Activated T-helper 17 cell treated with anti-CD3 and anti-CD28 coated beads, Interleukin-2, amount 50 U/mL, for 72 hours (primary cell): ENCODE data around the gene IFI30. TPM values are rescaled to one million over a fixed set of nuclear protein-coding genes. Genes with fewer than 3 reads are reported as not detected.
"Not testable (repeated sequence)": the region's sequence is repeated elsewhere in the genome, so short reads cannot be mapped to it uniquely, and the experiment has no call there.

ENCODE experiments used
- ATAC-seq: fragments of 150-1000 bp; cut with Tn5 transposase; replicated peaks from 2 replicates; pipeline ENCODE4 v1.10.0; 2021; ENCODE audit warnings: mild to moderate bottlenecking, moderate library complexity
- H3K27ac Mint-ChIP-seq: one replicate; pipeline ENCODE4 v1.8.0; 2022; ENCODE audit warnings: mixed read lengths
- H3K27me3 Mint-ChIP-seq: one replicate; pipeline ENCODE4 v1.8.0; 2022; ENCODE audit warnings: mixed read lengths
- H3K36me3 Mint-ChIP-seq: one replicate; pipeline ENCODE4 v1.8.0; 2022; ENCODE audit warnings: low read depth, mild to moderate bottlenecking, mixed read lengths
- H3K4me1 Mint-ChIP-seq: one replicate; pipeline ENCODE4 v1.8.0; 2022; ENCODE audit warnings: mixed read lengths
- H3K4me3 Mint-ChIP-seq: one replicate; pipeline ENCODE4 v1.8.0; 2022; ENCODE audit warnings: mild to moderate bottlenecking, mixed read lengths
- H3K9me3 Mint-ChIP-seq: one replicate; pipeline ENCODE4 v1.8.0; 2022; ENCODE audit warnings: mixed read lengths
- total RNA-seq, 2 donors: library from RNA; stranded (reverse); gene quantifications; one replicate each; pipeline ENCODE4 v1.2.3, GENCODE V29; 2022

IFI30 gene
- total RNA-seq, 2 donors from 2014 or later = 51.7 to 81.1 TPM

DNA sequence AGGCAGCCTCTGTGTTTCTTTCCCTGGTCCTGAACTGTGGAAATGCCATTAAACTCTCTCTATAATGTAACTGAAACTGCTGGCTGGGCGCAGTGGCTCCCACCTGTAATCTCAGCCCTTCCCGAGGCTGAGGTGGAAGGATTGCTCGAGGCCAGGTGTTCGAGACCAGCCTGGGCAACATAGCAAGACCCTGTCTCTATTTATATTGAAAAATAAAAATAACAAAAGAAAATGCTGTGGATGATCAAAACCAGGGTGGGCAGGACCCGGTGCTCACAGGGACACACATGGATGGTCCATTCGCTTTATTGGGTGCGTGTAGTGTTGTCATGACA is 22.9 kb downstream of the IFI30 start:
- H3K36me3 Mint-ChIP-seq = peaks cover 42% of the 10 kb centered on the region
- H3K4me3 Mint-ChIP-seq = no peak overlapping the region
- H3K27me3 Mint-ChIP-seq = no peaks in the 10 kb centered on the region
- no peak for ATAC-seq
- H3K9me3 Mint-ChIP-seq = no peaks in the 10 kb centered on the region
- H3K27ac Mint-ChIP-seq = no peak overlapping the region
- H3K4me1 Mint-ChIP-seq = peaks cover 8% of the 10 kb centered on the region

GRCh38 chr19:18197306-18197705 is 23.7 kb downstream of the IFI30 start:
- H3K36me3 Mint-ChIP-seq = peaks cover 50% of the 10 kb centered on the region
- H3K4me3 Mint-ChIP-seq = no peak overlapping the region
- H3K4me1 Mint-ChIP-seq = peaks cover 8% of the 10 kb centered on the region

GRCh38 chr19:18197941-18198340 is 24.3 kb downstream of the IFI30 start:
- Mint-ChIP-seq H3K36me3 (peaks cover 51% of the 10 kb centered on the region), H3K27ac (no peak overlapping the region), H3K9me3 (no peaks in the 10 kb centered on the region), H3K4me1 (peaks cover 8% of the 10 kb centered on the region), H3K27me3 (no peaks in the 10 kb centered on the region), H3K4me3 (no peak overlapping the region)
- no peak for ATAC-seq

More at GRCh38 chr19:18197306-18197705, 23.7 kb downstream of the IFI30 start:
- no peak for ATAC-seq
- H3K27me3 Mint-ChIP-seq = no peaks in the 10 kb centered on the region
- no peak overlapping the region for H3K27ac Mint-ChIP-seq
- H3K9me3 Mint-ChIP-seq = no peaks in the 10 kb centered on the region

DNA sequence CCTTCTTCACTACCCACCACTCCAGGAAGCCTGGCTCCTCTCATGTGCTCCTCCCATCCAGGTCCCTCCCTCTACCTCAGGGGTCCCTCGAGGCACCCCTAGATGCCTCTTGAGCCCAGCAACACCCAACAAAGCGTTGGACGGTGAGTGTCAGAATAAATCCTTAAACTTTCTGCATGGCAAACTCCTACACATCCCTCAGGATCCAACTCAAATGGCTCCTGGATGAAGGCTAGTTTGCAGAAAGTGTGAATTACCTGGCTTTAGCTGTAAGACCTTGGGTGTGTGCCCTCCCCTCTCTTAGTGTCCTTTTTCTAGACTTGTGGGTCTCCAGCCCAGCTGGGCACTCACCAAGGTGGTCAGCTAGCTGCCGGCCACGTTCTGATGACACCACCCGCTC is 24.8 kb downstream of the IFI30 start:
- peaks cover 8% of the 10 kb centered on the region for H3K4me1 Mint-ChIP-seq
- H3K36me3 Mint-ChIP-seq = peaks cover 49% of the 10 kb centered on the region
- H3K4me3 Mint-ChIP-seq = no peak overlapping the region
- no peak overlapping the region for H3K27ac Mint-ChIP-seq
- no peaks in the 10 kb centered on the region for H3K27me3 Mint-ChIP-seq
- H3K9me3 Mint-ChIP-seq = no peaks in the 10 kb centered on the region
- ATAC-seq = no peak

- Mint-ChIP-seq H3K36me3 (peaks cover 53% of the 10 kb centered on the region), H3K9me3 (no peaks in the 10 kb centered on the region), H3K27me3 (no peaks in the 10 kb centered on the region), H3K4me1 (no peaks in the 10 kb centered on the region), H3K4me3 (peak overlapping the region; percentile 94), H3K27ac (no peak overlapping the region)
- no peak for ATAC-seq
These were observed 28.8 kb downstream of the IFI30 start for GRCh38 chr19:18202397-18202777.

DNA sequence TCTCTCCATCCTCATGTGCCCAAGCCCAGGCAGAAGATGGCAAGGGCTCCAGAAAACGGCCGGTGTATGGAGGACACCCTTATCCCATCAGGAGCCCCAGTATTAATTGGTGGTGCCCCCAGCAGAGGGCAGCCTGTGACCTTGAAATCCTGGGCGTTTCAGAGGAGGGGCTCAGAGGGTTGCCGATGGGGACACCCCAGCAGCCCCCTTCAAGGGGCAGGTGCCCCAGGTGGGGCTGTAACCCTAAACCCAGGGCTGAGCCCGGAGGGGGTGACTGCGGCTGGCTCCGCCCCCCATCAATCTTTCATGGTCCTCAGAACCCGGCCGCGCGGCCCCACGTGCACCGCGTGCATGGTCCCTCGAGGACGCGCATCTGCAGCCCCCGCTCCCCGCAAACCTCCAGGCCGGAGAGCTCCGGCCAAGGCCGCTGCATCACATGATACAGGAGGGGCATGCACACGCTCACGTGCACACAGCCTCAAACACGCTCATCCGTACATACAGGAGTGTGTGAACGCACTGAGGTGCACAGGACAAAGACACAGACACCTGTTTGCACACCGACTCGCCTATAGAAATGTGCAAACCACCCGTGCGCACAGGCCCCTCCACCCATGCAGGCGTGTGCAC is 29.3 kb downstream of the IFI30 start:
- H3K27ac Mint-ChIP-seq = no peak overlapping the region
- H3K9me3 Mint-ChIP-seq = no peaks in the 10 kb centered on the region
- no peaks in the 10 kb centered on the region for H3K4me1 Mint-ChIP-seq
- H3K27me3 Mint-ChIP-seq = no peaks in the 10 kb centered on the region
- ATAC-seq = no peak
- peak overlapping the region; percentile 94 for H3K4me3 Mint-ChIP-seq
- peaks cover 52% of the 10 kb centered on the region for H3K36me3 Mint-ChIP-seq

GRCh38 chr19:18203408-18203862 is 29.8 kb downstream of the IFI30 start:
- no peaks in the 10 kb centered on the region for H3K4me1 Mint-ChIP-seq
- peak overlapping the region; percentile 94 for H3K4me3 Mint-ChIP-seq
- H3K9me3 Mint-ChIP-seq = no peaks in the 10 kb centered on the region
- H3K27me3 Mint-ChIP-seq = peaks cover 1% of the 10 kb centered on the region
- ATAC-seq = peak; percentile 3
- no peak overlapping the region for H3K27ac Mint-ChIP-seq
- H3K36me3 Mint-ChIP-seq = peaks cover 46% of the 10 kb centered on the region

GRCh38 chr19:18203863-18204393 is 30.3 kb downstream of the IFI30 start, which contains the start of gene RAB3A:
Gene RAB3A (minus strand): TSS chr19:18204042. CDS start chr19:18202740, 1,302 bp downstream.
- Mint-ChIP-seq H3K4me3 (peak within 1 kb of the TSS; percentile 94), H3K9me3 (no peaks in the 10 kb centered on the region), H3K36me3 (peaks cover 41% of the 10 kb centered on the region), H3K4me1 (no peaks in the 10 kb centered on the region), H3K27ac (peak within 1 kb of the TSS; percentile 97), H3K27me3 (peaks cover 5% of the 10 kb centered on the region)
- peak; percentile 92 for ATAC-seq

DNA sequence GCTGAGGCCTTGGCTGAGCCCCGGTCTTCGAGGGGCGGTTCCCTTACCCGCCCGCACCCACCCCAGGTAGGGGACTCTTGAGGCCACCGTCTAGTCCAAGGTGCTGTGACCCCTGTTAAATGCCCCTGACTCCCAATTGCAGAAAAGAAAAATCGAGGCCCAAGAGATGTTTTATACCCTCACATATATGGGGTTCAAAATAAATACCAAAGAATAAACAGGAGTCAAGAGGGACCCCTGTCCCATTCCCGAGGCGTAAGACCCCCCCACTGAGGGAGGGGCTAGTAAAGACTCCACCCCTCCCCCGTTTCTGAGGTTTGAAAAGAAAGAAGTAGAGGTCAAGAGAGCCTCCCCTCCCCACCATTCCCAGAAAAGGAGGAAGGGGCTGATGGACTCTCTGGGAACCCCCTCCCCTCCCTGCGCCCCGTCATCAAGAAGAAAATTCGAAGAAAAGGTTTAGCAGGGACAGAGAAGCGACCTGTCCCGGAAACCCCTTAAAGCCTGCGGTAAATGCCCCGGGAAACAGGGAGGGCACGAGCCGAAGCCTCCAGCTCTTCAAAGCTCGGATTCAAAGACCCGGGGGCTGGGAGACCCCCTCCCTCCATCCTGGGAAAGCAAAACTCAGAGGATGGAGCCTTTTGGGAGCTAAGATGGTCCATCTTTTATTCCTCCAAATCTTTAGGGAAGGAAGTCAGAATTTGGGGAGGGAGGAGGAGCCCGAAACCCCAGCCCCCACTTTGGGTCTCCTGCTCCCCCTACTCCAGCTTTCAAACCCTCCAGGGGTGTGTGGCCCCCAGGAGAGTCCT is 31.0 kb downstream of the IFI30 start:
- Mint-ChIP-seq H3K4me1 (no peaks in the 10 kb centered on the region), H3K27me3 (peaks cover 5% of the 10 kb centered on the region), H3K27ac (peak overlapping the region; percentile 97), H3K36me3 (peaks cover 35% of the 10 kb centered on the region), H3K4me3 (peak overlapping the region; percentile 94), H3K9me3 (no peaks in the 10 kb centered on the region)
- peak; percentile 17 for ATAC-seq

DNA sequence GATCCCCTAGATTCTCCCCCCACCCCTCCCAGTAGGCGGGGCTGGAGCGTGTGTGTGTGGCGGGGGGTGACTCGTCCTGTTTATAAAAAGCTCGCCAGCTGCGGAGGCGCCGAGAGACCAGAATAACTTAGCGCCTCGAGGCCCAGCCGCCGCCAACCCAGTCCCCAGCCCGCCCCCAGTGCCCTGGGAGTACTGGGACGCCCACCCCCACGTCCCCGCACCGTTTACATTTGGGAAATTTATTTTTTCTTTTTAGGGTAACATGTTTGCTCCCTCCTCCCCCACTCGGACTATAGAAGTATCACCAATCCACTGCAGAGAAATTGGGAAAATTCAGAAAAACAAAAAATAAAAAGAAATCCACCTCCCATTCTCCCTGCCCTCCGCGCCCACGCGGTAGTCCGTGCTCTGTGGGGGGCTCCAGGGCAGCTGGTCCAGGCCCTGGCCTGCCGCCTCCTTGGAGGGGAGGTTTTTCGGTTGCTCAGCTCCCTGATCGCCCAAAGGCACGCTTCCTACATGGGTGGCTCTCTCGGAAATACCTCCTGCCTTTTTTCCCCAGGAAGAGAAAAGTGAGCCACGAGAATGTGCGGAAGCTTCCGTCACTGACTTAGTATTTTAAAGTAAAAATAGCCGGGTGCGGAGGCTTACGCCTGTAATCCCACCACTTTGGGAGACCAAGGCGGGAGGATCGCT is 31.7 kb downstream of the IFI30 start:
- Mint-ChIP-seq H3K27me3 (peaks cover 5% of the 10 kb centered on the region), H3K4me1 (no peaks in the 10 kb centered on the region), H3K27ac (peak overlapping the region; percentile 97), H3K4me3 (peak overlapping the region; percentile 94), H3K36me3 (peaks cover 27% of the 10 kb centered on the region), H3K9me3 (no peaks in the 10 kb centered on the region)
- ATAC-seq = no peak

DNA sequence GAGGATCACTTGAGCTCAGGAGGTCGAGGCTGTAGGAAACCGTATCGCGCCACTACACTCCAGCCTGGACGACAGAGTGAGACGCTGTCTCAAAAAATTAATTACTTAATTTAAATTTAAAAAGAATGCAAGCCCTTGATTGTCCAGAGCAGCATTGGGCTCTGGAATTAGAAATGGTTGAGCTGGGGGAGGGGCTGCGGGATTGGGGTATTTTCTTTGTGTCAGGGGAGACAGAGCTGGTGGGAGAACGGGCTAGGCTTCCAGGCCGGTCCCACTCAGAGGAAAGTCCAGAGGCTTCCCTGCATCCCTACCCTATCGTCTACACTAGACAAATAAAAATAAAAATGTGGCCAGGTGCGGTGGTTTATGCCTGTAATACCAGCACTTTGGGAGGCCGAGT is 32.4 kb downstream of the IFI30 start:
- Mint-ChIP-seq H3K36me3 (peaks cover 25% of the 10 kb centered on the region), H3K27ac (no peak overlapping the region), H3K9me3 (no peaks in the 10 kb centered on the region), H3K4me1 (no peaks in the 10 kb centered on the region), H3K4me3 (peak overlapping the region; percentile 94), H3K27me3 (peaks cover 5% of the 10 kb centered on the region)
- ATAC-seq = no peak

GRCh38 chr19:18208098-18208951 is 34.7 kb downstream of the IFI30 start:
- Mint-ChIP-seq H3K36me3 (peaks cover 9% of the 10 kb centered on the region), H3K27ac (no peak overlapping the region), H3K9me3 (no peaks in the 10 kb centered on the region), H3K4me3 (no peak overlapping the region), H3K27me3 (peaks cover 8% of the 10 kb centered on the region), H3K4me1 (no peaks in the 10 kb centered on the region)
- no peak for ATAC-seq

- ATAC-seq, H3K27me3 Mint-ChIP-seq, H3K36me3 Mint-ChIP-seq, H3K4me3 Mint-ChIP-seq, H3K9me3 Mint-ChIP-seq, H3K4me1 Mint-ChIP-seq, H3K27ac Mint-ChIP-seq: not testable (repeated sequence)
These were observed 36.3 kb downstream of the IFI30 start for GRCh38 chr19:18209912-18210311.

DNA sequence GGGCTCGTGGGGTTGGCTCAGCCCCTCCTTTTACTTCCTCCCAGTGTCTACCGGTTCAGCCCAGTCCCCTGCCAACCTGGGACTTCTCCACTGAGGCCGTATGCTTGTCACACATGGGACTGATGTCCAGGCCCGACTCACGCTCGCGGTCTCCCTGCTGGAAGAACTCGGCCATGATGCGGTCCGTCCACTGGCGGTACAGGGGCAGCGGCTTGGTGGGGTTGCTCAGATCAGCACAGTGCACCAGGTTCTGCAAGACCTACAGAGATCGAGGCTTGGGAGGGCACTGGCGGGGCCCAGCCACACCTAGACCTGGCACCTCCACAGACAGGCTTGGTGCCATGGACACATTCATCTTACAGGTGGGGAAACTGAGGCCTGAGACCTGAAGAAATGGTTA is 38.1 kb downstream of the IFI30 start:
- no peak for ATAC-seq
- Mint-ChIP-seq H3K4me1 (peaks cover 5% of the 10 kb centered on the region), H3K4me3 (no peak overlapping the region), H3K36me3 (no peaks in the 10 kb centered on the region), H3K9me3 (no peaks in the 10 kb centered on the region), H3K27ac (no peak overlapping the region), H3K27me3 (peaks cover 8% of the 10 kb centered on the region)
